ENCODE results near the gene POFUT2.

The POFUT2 gene

DNA sequence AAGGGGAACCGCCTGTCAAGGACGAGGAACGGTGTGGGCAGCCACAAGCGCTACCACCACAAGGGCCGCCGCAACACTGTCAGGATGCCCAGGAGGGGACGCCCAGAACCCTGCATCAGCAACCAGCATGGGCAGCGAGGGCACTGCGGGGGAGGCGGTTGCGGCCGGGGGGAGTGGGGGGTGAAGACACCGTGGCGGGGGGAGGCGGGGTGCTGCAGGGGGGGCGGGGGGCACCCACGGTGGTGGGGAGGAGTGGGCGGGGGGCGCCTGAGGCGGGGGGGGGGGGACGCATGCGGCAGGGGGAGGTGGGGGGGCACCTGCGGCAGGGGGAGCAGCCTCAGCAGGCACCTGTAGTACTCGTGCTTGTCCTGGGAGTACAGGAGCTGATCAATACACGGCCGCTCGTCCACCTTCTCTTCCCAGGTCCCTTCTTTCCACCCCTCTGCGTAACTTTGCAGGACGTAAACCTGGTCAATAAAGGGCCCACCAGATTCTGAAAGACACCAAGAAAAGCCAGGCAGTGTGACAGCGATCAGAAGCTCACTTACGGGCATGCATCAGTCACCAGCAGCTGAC, 4.6 kb downstream of the POFUT2 start:
- no peak for DNase-seq (ENCODE audit: low read depth in 2 of 2)

DNA sequence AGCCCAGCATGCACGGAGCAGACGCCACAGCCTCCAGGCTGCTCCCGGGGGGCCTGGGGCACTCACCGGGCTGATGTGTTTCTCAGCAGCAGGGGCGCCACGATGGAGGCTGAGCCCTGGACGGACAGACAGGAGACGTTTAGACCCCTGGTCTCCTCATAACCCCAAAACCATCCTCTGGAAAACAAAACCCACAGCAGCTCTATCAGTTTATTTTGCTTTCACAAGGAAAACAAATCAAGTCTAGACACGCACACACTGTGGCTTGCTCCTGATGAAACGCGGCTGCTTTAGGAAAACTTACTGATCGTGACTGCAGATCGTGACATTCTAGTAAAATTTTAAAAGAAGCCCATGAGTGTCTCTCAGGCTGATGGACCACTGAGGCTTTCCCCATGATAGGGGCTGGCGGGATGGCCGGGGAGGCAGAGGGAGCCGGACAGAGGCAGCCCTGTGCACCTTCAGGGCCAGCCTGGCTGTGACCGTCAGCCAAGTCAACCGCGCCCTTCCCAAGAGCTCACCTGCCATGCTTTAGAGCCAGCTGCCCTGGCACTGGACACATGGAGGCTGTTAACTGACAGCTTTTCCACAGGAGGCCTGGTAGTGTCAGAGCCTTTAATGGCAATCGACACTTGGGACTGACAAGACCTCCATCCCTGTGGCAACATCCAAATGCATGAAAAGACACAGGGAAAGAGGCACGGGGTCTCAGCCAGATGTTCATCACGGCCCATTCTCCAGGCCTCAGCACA, 5.2 kb downstream of the POFUT2 start:
- DNase-seq (ENCODE audit: low read depth in 2 of 2) = no peak

DNA sequence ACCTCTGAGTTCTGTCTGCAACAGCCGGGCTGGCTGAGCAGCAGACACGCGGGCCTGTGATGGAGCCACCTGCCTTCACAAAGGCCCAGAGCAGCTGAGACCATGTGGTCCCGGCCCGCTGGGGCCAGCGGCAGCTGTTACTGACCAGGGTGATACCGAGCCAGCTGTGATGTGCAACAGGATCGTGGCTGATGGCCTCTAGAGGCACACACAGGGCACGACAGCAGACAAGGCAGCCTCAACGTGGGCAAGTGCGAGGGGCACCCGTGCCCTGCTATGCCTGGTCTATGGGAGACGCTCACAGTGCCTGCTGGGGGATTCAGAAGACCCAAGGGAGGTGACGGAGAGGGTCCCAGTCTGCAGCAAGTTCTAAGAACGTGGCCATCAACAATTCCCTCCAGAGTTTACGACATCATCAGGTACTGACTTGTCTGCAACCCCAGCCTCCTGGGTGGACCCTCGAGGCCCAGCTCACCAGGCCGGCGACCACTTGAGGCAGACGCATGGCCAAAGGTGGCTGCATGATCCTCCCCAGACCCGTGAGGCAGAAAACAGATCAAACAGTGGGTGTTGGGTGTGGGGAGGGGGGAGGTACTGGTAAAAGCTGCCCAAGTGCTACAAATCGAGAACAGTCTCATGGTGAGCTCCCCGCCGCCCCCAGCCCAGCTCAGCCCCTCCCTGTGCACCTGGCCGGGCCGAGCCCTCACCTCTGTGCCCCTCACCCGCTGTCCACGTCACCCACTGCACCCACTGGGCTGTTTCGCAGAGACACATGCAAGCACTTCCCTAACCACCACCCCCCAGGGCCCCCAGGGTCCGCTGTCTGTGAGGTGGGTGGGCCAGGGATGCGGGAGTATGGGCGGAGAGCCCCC, 6.0 kb downstream of the POFUT2 start:
- no peak for DNase-seq (ENCODE audit: low read depth in 2 of 2)

DNA sequence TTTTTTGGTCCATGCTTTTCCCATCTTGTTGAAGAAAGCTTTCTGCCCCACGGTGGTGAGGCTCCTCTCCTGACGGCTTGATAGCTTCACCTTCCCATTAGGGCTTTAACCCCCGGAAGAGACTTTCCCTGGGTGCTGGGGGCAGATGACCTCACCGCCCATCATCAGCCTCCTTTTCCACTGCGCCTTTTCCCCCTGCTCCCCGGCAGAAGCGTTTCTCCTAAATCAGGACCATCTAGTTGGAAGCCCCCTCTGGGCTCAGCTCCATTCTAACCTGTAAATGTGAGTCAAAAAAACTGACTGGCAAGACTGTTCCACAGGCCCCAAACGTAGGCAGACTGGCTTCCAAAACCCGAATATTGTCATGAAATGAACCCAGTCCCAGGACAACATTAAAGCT, 6.7 kb downstream of the POFUT2 start:
- DNase-seq (ENCODE audit: low read depth in 2 of 2) = no peak

DNA sequence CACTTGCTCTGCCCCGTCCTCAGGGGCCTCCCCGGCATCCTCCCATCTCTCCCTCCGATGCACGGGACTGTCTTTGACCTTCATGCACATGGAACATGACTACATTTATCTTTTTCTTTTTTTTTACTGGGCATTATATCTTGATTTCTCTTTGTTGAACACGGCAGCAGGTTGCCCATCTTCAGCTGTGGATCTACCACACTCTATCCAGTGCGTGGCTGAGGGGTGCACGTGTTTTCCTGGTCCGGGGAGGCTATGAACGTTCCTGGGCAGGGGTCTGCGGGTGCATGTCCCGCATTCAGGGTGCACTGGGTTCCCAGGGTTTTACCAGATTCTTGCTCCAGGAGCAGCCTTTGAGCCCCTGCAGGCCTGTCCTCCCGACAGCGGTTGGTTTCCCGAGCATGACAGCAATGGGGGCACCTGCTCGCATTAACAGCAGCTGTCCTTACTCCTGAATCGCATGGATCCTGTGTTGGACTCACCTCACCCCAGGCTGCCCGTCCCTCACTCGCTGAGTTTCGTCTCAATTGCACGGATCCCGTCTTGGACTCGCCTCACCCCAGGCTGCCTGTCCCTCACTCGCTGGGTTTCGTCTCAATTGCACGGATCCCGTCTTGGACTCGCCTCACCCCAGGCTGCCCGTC, 7.4 kb downstream of the POFUT2 start:
- DNase-seq (ENCODE audit: low read depth in 2 of 2) = no peak

DNA sequence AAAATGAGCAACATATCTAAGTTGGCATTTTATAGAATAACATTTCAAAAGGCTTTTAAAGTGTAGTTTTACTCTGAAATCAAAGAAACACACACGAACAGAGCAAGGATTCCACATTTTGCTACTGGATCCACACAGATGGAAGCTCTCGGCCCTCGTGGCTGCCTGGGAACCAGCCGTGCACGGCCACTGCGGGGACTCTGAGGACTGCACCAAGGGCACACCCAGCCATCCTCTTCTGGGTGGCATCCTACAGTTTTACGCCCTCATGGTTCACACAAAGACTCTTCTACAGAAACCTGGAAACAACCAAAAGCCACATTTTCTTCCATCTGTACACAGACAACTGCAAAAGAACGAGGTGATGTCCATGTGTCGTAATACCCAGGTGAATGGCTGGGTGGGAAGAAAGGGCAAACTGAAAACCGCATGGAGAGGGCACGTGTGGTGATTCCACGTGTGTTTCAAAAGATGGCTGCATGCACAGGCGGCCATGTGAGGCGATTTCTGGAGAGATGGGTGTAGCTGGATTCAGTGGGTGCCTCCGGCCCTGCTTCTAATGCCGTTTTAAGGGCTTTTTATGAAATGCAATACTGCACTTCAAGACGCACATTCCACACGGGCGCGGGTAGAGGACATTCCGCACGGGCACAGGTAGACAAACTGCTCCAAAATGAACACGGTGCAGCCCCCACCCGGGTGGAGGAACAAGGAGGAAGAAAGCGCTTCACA, 8.1 kb downstream of the POFUT2 start:
- no peak for DNase-seq (ENCODE audit: low read depth in 2 of 2)

DNA sequence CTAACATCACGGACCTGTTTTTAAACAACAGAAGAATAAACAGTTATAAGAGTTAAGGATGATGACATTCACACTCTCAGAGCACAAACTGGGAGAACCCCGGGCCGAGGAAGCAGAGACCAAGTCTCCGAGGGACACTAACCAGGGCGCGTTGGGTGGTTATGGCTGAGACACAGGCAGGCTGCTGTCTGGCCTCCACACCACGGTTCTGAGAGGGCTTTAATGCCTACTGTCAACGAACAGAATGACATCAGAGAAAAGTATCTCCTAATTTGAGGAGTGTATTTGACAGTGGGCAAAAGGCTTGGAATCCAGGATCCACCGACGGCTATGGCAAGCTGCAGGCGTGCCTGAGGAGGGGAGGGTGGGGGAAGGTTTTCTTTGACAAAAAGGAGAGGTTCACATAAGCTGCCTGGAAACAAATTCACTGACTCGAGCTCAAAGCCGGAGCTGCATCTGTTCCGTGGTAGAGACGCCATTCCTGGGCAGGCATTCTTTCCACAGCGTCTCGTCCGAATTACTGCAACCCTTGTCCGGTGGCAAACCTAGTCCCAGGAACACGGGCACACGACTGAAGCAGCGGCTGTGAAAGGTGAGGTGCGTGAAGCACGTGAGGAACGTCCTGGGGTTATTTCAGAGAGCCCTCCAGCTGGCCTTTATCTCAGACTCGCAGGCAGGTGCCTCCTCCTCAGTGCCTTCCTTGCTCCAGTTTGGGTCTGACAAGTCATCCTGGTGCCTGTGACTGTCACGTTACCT, 9.4 kb downstream of the POFUT2 start:
- no peak for DNase-seq (ENCODE audit: low read depth in 2 of 2)

DNA sequence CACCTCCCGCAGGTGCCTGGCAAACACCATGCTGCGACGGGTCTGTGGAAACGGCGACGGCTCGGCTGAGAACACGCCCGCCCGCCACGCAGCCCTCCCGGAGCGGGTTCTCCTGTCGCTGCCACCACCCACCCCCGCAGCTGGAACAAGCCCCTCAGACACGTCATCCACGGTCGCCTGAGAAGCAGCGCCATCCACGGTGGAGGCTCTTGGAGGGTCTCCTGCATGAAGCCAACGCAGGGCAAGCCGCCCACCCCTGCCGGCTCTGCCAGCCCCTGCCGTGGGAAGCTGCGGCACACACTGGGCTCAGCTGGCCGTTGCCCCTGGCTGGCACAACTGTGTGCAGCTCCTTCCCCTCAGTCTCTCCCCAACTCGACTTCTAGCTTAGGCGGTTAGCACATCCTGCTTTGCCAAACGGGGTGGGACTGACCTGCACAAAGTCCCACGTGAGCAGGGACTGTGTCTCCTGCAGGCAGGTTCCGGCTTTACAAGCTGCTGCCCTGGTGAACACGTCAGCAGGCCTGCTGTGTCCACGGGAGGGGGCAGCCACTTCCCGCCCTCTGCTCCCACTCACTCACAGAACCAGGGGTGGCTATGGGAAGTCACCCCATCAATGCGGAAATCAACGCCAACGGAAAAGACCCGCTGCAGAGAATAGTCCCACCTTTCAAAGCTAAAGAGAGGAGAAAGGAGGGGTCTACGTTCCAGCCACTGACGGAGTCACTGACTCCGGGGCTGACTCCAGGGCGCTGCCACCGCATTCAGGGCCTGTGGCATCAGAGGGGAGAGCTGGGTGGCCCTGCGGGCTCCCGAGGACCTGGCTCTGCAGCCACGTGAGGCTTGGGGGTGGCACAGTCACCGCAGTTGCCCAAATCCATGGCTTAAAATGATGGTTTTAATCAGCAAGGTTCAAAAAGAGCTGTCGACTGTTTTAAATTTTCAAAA, 10.3 kb downstream of the POFUT2 start:
- DNase-seq (ENCODE audit: low read depth in 2 of 2) = no peak

DNA sequence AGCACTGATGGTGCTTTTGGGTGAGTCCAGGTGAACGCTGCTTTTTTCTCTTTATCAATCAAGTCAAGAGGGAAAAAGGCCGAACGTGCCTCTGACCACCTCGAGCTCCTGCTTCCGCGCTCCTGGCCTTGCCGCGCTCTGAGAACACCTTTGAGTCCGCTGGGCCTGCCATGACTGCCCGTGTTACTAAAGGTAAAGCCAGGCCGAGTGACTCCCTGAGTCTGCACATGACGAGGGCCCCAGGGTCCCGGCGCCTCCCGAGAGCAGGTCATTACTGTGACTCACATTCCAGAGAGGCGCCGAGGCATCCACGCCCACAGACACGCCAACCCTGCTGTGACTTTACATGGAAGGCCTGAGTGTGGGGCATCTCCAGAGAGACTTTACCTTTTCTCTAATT, 11.1 kb downstream of the POFUT2 start:
- no peak for DNase-seq (ENCODE audit: low read depth in 2 of 2)

DNA sequence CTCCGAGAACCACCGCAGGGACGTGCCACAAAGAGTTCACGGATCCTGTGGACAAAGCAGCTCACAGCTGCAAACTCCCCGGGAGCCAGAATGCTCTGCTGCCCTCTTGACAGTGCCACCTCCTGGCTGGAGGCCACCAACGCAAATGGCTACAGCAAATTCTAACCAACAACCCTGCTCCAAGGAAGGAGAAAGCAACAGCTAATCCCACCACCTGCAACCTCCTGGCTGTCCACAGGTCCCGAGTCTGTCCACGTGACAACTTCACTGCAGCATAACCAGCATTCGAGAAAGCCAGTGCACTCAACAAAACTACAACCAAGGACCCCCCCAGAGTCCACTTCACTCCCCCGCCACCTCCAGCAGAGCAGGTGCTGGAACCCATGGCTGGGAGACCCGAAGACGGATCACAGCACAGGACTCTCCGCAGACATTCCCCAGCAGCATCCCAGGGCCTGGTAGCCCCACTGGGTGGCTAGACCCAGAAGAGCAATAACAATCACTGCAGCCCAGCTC, 17.3 kb downstream of the POFUT2 start:
- no peak for DNase-seq (ENCODE audit: low read depth in 2 of 2)

DNA sequence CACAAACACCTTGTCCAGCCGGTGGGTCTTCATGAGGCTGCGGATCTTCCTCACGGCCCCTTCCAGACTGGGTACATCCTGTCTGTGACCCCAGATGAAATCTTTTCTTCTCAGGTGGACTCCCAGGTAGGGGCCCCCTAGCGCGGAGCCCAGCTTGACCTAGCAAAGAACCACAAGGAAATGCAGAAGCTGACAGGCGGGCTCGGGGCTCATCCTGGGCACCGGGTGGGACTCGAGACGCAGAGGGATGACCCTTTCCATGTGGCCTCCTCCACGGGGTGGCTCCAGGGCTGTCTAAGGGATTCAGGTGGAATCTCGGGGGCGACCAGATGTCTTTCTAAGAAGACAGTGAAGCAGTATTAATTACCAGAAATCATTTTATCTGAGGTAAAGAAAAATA, 17.8 kb downstream of the POFUT2 start:
- no peak for DNase-seq (ENCODE audit: low read depth in 2 of 2)

DNA sequence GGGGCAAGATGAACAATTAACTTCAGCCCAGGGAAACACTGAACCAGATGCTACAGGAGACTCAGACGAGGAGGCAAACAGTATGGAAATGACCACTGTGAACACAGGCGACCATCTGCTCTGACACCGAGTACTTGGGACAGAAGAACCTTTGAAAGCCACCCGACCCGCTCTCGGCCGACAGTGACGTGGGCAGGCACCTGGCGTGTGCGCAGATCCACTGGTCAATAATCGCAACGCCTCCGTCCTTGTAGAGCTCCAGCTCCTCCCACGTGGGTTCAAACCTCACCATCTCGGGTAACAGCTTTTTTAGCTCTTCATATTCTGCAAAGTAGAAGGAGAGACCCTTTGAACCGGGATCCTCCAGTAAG, 20.3 kb downstream of the POFUT2 start:
- DNase-seq (ENCODE audit: low read depth in 2 of 2) = no peak

DNA sequence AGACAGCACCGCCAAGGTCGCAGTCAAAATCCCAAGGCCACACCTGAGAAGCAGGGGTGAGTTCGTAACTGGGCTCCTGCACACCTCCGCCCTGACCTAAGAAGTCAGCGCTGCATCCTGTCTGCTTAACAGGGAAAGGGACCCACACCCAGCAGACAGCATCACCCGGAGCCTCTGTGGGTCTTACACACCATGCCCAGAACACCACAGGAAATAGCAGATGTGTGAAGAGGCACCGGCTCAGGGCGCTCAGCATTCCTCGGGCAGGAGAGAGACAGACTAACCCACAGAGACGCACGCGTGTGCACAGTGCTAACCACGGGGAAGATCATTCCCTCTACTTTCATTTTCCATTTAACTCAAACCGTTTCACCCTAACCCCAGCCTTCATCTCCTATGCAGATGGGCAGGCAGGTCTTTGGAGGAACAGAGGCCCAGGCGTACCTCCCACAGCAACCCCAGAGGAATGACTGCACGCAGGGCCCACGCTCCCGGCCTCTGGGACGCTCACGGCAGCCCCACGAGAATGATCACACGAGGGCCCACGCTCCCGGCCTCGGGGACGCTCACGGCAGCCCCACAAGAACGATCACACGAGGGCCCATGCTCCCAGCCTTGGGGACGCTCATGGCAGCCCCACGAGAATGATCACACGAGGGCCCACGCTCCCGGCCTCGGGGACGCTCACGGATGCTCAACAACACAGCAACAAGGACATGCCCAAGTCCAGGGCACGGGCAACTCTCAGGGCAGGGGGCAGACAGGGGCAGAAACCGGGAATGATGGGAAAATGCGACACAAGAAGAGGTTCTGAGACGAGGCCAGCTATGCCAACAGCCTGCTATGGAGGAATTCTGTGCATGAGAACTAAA, 20.9 kb downstream of the POFUT2 start:
- DNase-seq (ENCODE audit: low read depth in 2 of 2) = peak in 1 of 2 donors; percentile 13

DNA sequence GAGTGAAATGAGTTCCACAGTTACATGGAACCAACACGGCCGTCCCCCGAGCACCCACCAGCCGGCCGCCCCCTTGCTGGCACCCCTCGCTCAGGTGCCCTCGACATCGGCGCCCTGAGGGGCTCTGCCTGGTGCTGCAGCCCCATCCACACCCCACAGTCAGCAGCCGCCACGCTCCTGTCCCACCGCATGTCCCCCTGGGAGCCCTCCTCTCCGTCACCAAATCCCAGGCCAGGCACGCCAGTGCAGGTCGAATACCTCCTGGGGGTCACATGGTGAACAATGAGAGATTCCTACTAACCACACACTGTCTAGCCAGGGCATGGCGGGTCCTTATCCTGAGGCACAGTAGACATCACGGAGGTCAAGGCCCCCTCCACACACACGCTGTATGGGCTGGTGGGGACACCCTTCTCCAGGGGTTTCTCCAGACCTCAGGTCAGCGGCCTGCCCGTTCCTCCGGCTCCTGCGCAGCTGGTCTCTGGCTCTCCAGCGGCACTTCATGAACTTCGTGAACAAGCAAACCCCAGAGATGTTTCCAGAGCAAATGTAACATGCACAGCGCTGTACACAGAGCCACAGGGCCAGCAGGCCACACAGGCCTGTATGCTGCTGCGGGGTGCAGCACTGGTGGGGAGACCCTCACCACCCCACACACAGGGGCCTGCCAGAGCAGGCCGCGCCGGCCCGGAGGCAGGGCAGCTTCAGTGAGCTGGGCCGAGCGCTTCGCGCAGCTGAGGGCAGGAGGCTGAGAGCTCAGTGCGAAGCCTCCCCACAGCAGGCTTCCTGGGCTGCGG, 21.8 kb downstream of the POFUT2 start:
- DNase-seq (ENCODE audit: low read depth in 2 of 2) = no peak

DNA sequence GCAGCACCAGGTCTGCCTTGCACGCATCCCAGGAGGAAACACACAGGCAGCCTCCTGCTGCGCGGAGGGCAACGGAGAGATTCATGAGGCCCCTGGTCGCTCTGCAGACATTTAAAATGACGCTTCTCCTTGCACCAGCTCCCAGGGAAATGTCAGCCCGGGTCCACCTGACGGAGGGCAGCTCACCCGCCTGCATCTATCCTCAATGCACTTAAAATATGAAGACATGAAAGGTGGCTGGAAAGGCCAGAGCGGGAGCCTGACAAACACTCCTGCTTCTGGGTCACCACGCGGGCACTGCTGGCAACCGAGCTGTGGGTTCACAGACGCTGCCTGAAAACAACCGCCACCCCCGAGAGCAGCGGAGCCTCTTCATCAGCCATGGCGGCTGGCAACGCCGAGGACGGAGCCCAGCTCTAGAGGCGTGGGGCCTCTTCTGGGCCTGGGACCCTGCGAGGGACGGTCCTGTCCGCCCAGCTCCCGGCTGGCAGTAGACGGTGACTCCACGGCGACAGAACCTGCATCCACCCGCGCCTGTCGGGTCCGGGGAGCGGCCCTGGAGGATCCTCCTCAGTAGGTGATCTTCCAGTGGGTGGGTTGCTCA, 22.7 kb downstream of the POFUT2 start:
- DNase-seq (ENCODE audit: low read depth in 2 of 2) = no peak

DNA sequence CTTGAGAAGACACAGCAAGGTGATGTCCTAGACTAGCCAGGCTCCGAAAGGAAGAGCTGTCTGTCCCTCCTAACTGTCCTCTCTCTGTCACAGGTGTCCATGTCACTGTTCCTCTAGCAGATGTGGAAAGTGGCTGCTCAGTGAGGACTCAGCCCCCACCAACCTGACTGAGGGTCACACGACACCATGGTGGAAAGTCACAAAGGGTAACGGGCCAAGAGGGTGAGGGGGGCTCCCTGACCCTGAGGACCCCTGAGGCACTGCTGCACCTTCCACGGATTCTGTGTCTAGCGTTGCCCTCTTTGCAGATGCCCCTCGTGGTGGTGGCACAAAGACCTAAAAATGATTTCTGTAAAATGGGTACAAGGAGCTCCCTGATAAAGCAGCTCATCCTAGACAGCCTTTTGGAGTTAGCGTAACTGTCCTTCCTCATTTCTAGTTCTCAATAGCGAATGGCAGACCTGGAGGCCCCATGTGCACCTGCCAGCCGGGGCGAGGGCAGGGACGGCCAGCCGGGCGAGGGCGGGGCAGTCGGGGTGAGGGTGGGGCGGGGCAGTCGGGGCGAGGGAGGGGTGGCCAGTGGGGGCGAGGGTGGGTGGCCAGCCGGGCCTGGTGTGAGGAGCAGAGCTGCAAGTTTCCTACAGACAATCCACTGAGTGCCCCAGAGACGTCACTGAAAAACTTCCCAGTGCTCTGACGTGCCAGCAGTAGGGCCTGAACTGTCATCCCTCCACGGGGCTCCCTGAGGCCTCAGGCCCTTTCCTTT, 23.4 kb downstream of the POFUT2 start:
- no peak for DNase-seq (ENCODE audit: low read depth in 2 of 2)

DNA sequence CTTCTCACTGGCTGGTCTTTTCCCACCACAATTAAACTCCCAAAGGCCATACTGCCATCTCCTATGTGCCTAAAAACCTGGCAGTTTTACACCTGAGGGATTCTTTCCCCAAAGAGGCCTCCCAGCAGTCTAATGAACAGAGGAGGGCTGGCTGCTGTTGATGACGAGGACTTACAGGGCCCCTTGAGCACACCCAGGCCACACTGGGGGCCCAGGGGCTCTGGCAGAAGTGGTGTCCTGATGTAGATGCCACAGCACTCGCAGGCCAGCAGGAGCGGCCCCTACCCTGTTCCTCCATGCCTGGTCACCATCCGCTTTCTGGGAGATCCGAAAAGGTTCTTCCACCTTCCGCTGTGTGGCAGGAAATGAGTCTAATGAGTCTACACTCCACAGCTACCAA, 24.2 kb downstream of the POFUT2 start:
- no peak for DNase-seq (ENCODE audit: low read depth in 2 of 2)

Measured in stimulated activated CD4-positive, alpha-beta T cell treated with anti-CD3 and anti-CD28 coated beads, Interleukin-1b, Interleukin-23, amount 100 ng/mL, for 4 hours (primary cell).